ENCODE results near the gene ATG4B.

ATG4B gene

DNA sequence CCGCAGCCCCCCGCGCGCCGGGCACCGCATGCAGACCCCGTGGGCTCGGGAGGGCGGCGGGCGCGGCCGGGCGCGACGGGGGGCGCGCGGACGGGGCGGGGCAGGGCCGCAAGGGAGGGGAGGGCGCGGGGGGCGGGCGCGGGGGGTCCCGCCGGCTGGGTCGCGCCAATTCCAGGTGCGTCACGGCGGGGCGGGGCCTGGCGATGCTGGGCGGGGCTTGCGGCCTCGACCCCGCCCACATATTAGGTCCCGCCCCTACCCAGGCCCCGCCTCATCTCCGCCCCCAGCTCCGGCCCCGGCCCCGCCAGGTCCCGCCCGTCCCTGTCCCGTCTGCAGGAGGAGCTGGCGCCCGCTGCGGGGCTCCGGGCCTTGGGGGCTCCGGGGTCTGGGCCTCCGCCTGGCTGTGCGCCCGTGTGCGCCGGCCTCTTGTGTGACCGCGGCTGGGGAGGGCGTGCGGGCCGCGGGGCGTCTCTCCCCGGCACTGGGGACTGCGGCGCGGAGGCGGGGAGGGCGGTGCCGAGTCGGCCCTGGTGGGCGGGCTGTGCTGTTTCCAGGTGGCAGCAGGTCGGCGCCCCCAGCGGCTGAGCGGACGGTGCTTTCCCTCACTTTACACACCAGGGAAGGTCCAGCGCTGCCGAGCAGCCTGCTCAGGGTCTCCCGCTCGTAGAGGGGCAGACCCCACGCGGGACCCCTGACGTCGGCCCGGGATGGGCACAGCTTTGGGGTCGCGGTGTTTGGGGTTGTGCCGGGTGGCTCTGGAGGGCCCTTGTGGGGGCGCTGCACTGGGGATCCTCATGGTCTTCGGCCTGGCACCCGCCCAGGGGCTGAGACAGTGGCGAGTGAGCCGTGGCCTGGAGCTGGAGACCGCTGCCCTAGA, 64.9 kb downstream of the ATG4B start:
- no peak for DNase-seq (ENCODE audit: low read depth, low spot score)
- peak overlapping the region; percentile 83 for H3K4me3 ChIP-seq (ENCODE audit: low read depth, low read length)
- ChIA-PET POLR2A (interaction anchor here (0.7 to 2.1 kb wide), 9 partner anchors 10 to 34 kb away, joined by 3 to 10 read pairs (median 4); partner anchors contain the start of genes D2HGDH and DTYMK), CTCF (interaction anchor here (0.9 to 2.5 kb wide), 6 partner anchors 11 to 176 kb away, joined by 3 to 12 read pairs (median 7); partner anchors contain the start of gene D2HGDH)
- TF ChIP-seq, protein P1, sequence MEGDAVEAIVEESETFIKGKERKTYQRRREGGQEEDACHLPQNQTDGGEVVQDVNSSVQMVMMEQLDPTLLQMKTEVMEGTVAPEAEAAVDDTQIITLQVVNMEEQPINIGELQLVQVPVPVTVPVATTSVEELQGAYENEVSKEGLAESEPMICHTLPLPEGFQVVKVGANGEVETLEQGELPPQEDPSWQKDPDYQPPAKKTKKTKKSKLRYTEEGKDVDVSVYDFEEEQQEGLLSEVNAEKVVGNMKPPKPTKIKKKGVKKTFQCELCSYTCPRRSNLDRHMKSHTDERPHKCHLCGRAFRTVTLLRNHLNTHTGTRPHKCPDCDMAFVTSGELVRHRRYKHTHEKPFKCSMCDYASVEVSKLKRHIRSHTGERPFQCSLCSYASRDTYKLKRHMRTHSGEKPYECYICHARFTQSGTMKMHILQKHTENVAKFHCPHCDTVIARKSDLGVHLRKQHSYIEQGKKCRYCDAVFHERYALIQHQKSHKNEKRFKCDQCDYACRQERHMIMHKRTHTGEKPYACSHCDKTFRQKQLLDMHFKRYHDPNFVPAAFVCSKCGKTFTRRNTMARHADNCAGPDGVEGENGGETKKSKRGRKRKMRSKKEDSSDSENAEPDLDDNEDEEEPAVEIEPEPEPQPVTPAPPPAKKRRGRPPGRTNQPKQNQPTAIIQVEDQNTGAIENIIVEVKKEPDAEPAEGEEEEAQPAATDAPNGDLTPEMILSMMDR (IDR thresholded peaks at IDR 0.05; ENCODE audit: insufficient read depth, low read length, missing control alignments): peak; percentile 53

DNA sequence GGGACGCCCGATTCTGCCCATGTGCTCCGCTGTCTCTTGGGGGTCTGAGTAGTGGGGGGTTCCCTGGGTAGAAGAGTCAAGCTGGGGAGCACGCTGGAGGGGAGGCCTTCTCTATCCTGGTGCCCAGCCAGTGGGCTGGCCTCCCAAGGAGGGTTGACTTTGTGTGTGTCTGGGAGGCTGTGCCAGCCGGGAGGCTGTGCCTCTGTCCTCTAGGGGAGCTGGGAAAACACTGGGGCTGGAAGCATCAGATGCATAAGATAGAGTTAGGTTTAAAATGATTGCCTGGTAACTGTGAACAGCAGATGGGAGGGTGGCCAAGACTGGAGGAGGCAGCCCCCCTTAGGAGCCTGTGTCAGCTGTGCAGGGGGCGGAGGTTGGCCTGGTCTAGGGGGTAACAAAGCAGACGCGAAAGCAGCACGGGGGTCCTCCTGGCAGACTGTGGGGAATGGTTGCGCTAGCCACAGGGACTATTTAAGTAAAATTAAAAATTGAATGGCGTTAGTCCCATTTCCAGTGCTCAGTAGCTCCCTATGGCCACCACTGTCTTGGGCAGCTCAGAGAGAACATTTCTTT, 65.6 kb downstream of the ATG4B start:
- CTCF ChIA-PET: interaction anchor here (0.7 to 2.5 kb wide), 5 partner anchors 10 to 31 kb away, joined by 3 to 12 read pairs (median 7); partner anchors contain the start of gene D2HGDH
- POLR2A ChIA-PET: interaction anchor here (0.7 to 2.0 kb wide), 4 partner anchors 14 to 26 kb away, joined by 3 to 10 read pairs (median 4); partner anchors contain the start of gene DTYMK
- H3K4me3 ChIP-seq (ENCODE audit: low read depth, low read length): peak overlapping the region; percentile 83
- TF ChIP-seq, protein P1 (IDR thresholded peaks at IDR 0.05; ENCODE audit: insufficient read depth, low read length, missing control alignments): no peak
- no peak for DNase-seq (ENCODE audit: low read depth, low spot score)

DNA sequence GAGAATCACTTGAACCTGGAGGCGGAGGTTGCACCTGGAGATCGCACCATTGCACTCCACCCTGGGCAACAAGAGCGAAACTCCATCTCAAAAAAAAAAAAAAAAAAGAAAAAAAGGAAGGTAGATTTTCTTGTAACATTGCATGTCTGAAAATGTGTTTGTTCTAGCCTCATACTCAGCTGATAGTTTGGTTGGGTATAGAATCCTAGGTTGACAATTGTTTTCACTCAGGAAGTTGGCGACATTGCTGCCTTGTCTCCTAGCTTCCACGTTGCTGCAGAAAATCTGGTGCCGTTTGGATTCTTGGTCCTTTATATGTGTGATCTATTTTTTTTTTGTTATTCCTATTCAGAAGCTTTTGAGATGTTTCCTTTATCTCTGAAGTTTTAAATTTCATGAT, 69.0 kb downstream of the ATG4B start:
- CTCF ChIA-PET: interaction anchor here (0.9 to 1.1 kb wide), 2 partner anchors 25 to 172 kb away, joined by 4 to 5 read pairs; no protein-coding TSS in a partner anchor
- TF ChIP-seq, protein P1 (IDR thresholded peaks at IDR 0.05; ENCODE audit: insufficient read depth, low read length, missing control alignments): no peak
- POLR2A ChIA-PET: no interaction called here
- DNase-seq (ENCODE audit: low read depth, low spot score): no peak
- no peak overlapping the region for H3K4me3 ChIP-seq (ENCODE audit: low read depth, low read length)

DNA sequence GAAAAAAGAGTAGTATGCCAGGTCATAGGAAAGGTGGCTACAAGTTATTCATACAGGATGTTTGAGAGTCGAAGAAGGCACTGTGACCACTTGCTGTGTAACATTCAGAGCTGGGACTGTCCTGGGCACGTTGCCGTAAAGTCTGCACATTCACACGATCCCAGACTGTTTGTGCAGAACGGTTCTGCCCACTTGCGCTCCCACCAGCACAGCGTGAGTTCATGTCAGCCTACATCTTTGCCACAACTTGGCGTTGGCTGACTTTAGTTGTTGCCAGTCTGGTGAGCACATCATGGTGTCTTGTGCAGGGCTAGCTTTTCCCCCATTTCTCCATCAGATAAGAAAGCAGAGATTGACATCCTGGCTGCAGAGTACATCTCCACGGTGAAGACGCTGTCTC, 71.4 kb downstream of the ATG4B start:
- CTCF ChIA-PET: interaction anchor here (1.3 kb wide), 1 partner anchor 25 kb away, joined by 3 read pairs; no protein-coding TSS in a partner anchor
- POLR2A ChIA-PET: no interaction called here
- no peak overlapping the region for H3K4me3 ChIP-seq (ENCODE audit: low read depth, low read length)
- TF ChIP-seq, protein P1 (IDR thresholded peaks at IDR 0.05; ENCODE audit: insufficient read depth, low read length, missing control alignments): no peak
- no peak for DNase-seq (ENCODE audit: low read depth, low spot score)

DNA sequence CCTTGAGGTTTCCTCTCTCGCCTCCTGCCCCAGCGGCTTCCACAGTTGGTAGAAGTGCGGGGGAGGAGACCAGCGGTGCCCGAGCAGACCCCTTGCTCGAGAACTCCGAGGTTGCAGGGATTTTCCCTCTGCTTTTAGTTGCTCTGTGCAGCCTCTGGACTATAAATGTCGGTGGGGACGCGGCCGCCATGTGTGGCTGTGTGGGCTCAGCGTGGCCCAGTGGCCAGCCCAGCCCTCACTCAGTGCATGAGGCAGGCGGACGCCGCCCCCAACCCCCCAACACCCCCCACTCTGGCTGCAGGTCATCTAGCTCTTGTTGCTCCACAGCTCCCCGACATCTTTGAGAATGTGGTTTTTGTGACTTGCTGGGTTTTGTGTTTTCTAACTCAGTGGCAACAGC, 81.6 kb downstream of the ATG4B start:
- H3K4me3 ChIP-seq (ENCODE audit: low read depth, low read length): no peak overlapping the region
- CTCF ChIA-PET: interaction anchor here (0.7 to 1.7 kb wide), 3 partner anchors 12 to 31 kb away, joined by 3 to 13 read pairs (median 5); partner anchors contain the start of gene D2HGDH
- TF ChIP-seq, protein P1 (IDR thresholded peaks at IDR 0.05; ENCODE audit: insufficient read depth, low read length, missing control alignments): no peak
- DNase-seq (ENCODE audit: low read depth, low spot score): no peak
- POLR2A ChIA-PET: no interaction called here

DNA sequence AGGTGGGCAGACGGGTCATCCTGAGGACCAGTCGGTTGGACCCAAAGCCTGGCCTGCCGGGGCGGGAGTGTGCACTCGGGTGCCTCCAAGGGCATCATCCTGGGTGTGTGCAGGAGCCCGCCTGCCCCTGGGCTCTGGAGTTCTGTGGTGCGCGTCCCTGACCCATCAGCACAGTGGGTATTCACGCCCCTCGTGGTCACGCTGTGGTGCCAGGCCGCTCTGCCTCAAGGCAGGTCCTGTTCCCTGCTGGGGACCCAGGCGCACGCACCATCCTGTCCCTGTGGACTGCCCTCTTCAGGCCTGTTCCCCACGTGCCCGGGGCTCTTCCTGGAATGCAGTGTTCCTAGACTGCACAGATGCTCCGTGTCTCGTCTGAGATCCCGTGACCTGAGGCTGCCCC, 82.6 kb downstream of the ATG4B start:
- CTCF ChIA-PET: interaction anchor here (1.7 kb wide), 1 partner anchor 11 kb away, joined by 13 read pairs; no protein-coding TSS in a partner anchor
- no peak overlapping the region for H3K4me3 ChIP-seq (ENCODE audit: low read depth, low read length)
- TF ChIP-seq, protein P1 (IDR thresholded peaks at IDR 0.05; ENCODE audit: insufficient read depth, low read length, missing control alignments): no peak
- POLR2A ChIA-PET: interaction anchor here (0.7 kb wide), 1 partner anchor 33 kb away, joined by 4 read pairs; the partner anchor contains the start of gene DTYMK
- DNase-seq (ENCODE audit: low read depth, low spot score): no peak
